Uterus (tissue), 2 donors: ENCODE results near the gene G2E3.

Source experiments
- CTCF ChIP-seq, 4 experiments: fragments of 200-600 bp in 2 of 4; fragments of 450-650 bp in 2 of 4; sonication (generic) in 2 of 4; IDR thresholded peaks; one replicate each; pipeline ENCODE4 v1.5.1; 2016 to 2019; ENCODE audit warnings: antibody characterized with exemption in 4 of 4, mild to moderate bottlenecking in 2 of 4, moderate library complexity in 1 of 4
- POLR2A ChIP-seq, 2 donors: fragments of 450-650 bp; IDR thresholded peaks; one replicate each; pipeline ENCODE4 v1.6.1; 2016; ENCODE audit warnings: antibody characterized with exemption in 2 of 2, mild to moderate bottlenecking in 1 of 2, moderate library complexity in 1 of 2

- TF ChIP-seq POLR2A (IDR thresholded peaks at IDR 0.05) (no peak), CTCF (IDR thresholded peaks at IDR 0.05) (no peak)
Measured at GRCh38 chr14:30558362-30558674, 640 bp upstream of the G2E3 start.
